Measurements from ENCODE around the gene SAMHD1. TPM values are rescaled to one million over a fixed set of nuclear protein-coding genes. Genes with fewer than 3 reads are reported as not detected.
"Not testable (repeated sequence)": the region's sequence is repeated elsewhere in the genome, so short reads cannot be mapped to it uniquely, and the experiment has no call there.

The SAMHD1 gene
- total and polyA plus RNA-seq, 2 experiments from 2014 or later: 7.4 to 9.0 TPM

- no peak overlapping the region; the same call in 1 of the 2 replicates for H2AFZ ChIP-seq
- H3K9me2 ChIP-seq (ENCODE audit: insufficient read depth): no peaks in the 10 kb centered on the region
- H3K9ac ChIP-seq: no peak overlapping the region
- no peak overlapping the region for H3K4me2 ChIP-seq (ENCODE audit: unreplicated experiment)
- H4K20me1 ChIP-seq (ENCODE audit: insufficient read depth): no peaks in the 10 kb centered on the region
- no peaks in the 10 kb centered on the region for H3K27me3 ChIP-seq (replicated peaks; ENCODE audit: insufficient read depth)
- H3K79me2 ChIP-seq (ENCODE audit: insufficient read depth): no peaks in the 10 kb centered on the region
- H3K4me3 ChIP-seq: no peak overlapping the region
- in situ Hi-C loops (cut with MboI): no loop called here
- no peaks in the 10 kb centered on the region for H3K4me1 ChIP-seq (ENCODE audit: insufficient read depth)
- WGBS, 2 experiments (ENCODE audit: low coverage in 1 of 2, low lambda C conversion rate in 2 of 2, missing lambda C conversion rate in 2 of 2): 90 to 100% methylated on average over 4 of the region's 4 CpGs
- DNase-seq: no peak
- TF ChIP-seq EZH2 (IDR thresholded peaks at IDR 0.05; ENCODE audit: insufficient read depth, poor library complexity, severe bottlenecking) (no peak), EZH2phosphoT487 (IDR thresholded peaks at IDR 0.05; ENCODE audit: insufficient read depth, low read depth) (no peak)
- no peaks in the 10 kb centered on the region for H3K9me3 ChIP-seq (ENCODE audit: low read depth)
- no peaks in the 10 kb centered on the region for H3F3A ChIP-seq (ENCODE audit: insufficient read depth)
- H3K36me3 ChIP-seq (ENCODE audit: low read depth): no peaks in the 10 kb centered on the region
- H3K27ac ChIP-seq: no peak overlapping the region
Measured at GRCh38 chr20:36969051-36969450, 17.5 kb upstream of the SAMHD1 start.

DNA sequence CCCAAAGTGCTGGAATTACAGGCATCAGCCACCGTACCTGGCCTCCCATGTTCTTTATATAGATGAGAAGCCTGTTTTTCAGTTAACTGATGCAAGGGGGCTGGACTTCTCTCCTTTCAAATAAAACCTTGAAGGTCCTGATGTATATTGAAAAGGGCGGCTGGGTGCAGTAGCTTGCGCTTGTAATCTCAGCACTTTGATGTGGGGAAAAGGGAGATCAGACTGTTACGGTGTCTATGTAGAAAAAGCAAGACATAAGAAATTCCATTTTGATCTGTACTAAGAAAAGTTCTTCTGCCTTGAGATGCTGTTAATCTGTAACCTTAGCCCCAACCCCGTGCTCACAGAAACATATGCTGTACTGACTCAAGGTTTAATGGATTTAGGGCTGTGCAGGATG is 16.1 kb upstream of the SAMHD1 start:
- H3K27me3 ChIP-seq (replicated peaks; ENCODE audit: insufficient read depth): no peaks in the 10 kb centered on the region
- no peak for DNase-seq
- in situ Hi-C loops (cut with MboI): no loop called here
- 72 to 81% methylated on average over 5 of the region's 5 CpGs for WGBS, 2 experiments (ENCODE audit: low coverage in 1 of 2, low lambda C conversion rate in 2 of 2, missing lambda C conversion rate in 2 of 2)
- H3K4me3 ChIP-seq: no peak overlapping the region
- no peaks in the 10 kb centered on the region for H3K36me3 ChIP-seq (ENCODE audit: low read depth)
- no peak overlapping the region for H2AFZ ChIP-seq
- H3K27ac ChIP-seq: no peak overlapping the region
- H3K79me2 ChIP-seq (ENCODE audit: insufficient read depth): no peaks in the 10 kb centered on the region
- no peak overlapping the region for H3K4me2 ChIP-seq (ENCODE audit: unreplicated experiment)
- H3K9ac ChIP-seq: no peak overlapping the region
- H3K9me3 ChIP-seq (ENCODE audit: low read depth): no peaks in the 10 kb centered on the region
- no peaks in the 10 kb centered on the region for H3F3A ChIP-seq (ENCODE audit: insufficient read depth)
- H3K9me2 ChIP-seq (ENCODE audit: insufficient read depth): no peaks in the 10 kb centered on the region
- no peaks in the 10 kb centered on the region for H4K20me1 ChIP-seq (ENCODE audit: insufficient read depth)
- TF ChIP-seq EZH2 (IDR thresholded peaks at IDR 0.05; ENCODE audit: insufficient read depth, poor library complexity, severe bottlenecking) (no peak), EZH2phosphoT487 (IDR thresholded peaks at IDR 0.05; ENCODE audit: insufficient read depth, low read depth) (no peak)
- no peaks in the 10 kb centered on the region for H3K4me1 ChIP-seq (ENCODE audit: insufficient read depth)

- H3K4me1 ChIP-seq (ENCODE audit: insufficient read depth); H3K79me2 ChIP-seq (ENCODE audit: insufficient read depth); H3K4me3 ChIP-seq; in situ Hi-C loops (cut with MboI); H3K27ac ChIP-seq; H4K20me1 ChIP-seq (ENCODE audit: insufficient read depth); DNase-seq; H3K9me2 ChIP-seq (ENCODE audit: insufficient read depth); H3K9me3 ChIP-seq (ENCODE audit: low read depth); H2AFZ ChIP-seq; H3K36me3 ChIP-seq (ENCODE audit: low read depth); H3K27me3 ChIP-seq (replicated peaks; ENCODE audit: insufficient read depth); H3K9ac ChIP-seq; H3K4me2 ChIP-seq (ENCODE audit: unreplicated experiment); H3F3A ChIP-seq (ENCODE audit: insufficient read depth): not testable (repeated sequence)
- WGBS, 2 experiments (ENCODE audit: low coverage in 1 of 2, low lambda C conversion rate in 2 of 2, missing lambda C conversion rate in 2 of 2): 72 to 76% methylated on average over 3 of the region's 3 CpGs
Measured at GRCh38 chr20:36966965-36967364, 15.5 kb upstream of the SAMHD1 start.

- DNase-seq; H3K4me1 ChIP-seq (ENCODE audit: insufficient read depth); in situ Hi-C loops (cut with MboI); H2AFZ ChIP-seq; H3K4me3 ChIP-seq; H3K9ac ChIP-seq; H3K36me3 ChIP-seq (ENCODE audit: low read depth); H3K79me2 ChIP-seq (ENCODE audit: insufficient read depth); H3K9me2 ChIP-seq (ENCODE audit: insufficient read depth); H3K9me3 ChIP-seq (ENCODE audit: low read depth); H4K20me1 ChIP-seq (ENCODE audit: insufficient read depth); H3F3A ChIP-seq (ENCODE audit: insufficient read depth); H3K4me2 ChIP-seq (ENCODE audit: unreplicated experiment); H3K27ac ChIP-seq; H3K27me3 ChIP-seq (replicated peaks; ENCODE audit: insufficient read depth): not testable (repeated sequence)
- 68 to 72% methylated on average over 9 of the region's 9 CpGs for WGBS, 2 experiments (ENCODE audit: low coverage in 1 of 2, low lambda C conversion rate in 2 of 2, missing lambda C conversion rate in 2 of 2)
Measured at GRCh38 chr20:36962354-36962941, 10.9 kb upstream of the SAMHD1 start.

DNA sequence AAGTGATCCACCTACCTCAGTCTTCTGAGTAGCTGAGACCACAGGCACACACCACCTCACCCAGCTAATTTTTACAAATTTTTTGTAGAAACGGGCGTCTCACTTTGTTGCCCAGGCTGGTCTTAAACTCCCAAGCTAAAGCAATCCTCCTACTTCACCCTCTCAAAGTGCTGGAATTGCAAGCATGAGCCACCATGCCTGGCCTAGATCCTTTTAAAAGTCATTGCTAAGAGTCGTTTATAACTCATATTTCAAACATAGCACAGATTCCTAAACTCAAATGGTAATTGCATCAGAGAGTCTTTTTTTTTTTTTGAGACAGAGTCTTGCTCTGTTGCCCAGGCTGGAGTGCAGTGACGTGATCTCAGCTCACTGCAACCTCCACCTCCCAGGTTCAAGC is 7.7 kb upstream of the SAMHD1 start:
- H3K9me3 ChIP-seq (ENCODE audit: low read depth): no peaks in the 10 kb centered on the region
- no peak for DNase-seq
- H3K27me3 ChIP-seq (replicated peaks; ENCODE audit: insufficient read depth): no peaks in the 10 kb centered on the region
- H3K4me2 ChIP-seq (ENCODE audit: unreplicated experiment): no peak overlapping the region
- no peak overlapping the region for H2AFZ ChIP-seq
- H3K9ac ChIP-seq: no peak overlapping the region
- no peaks in the 10 kb centered on the region for H4K20me1 ChIP-seq (ENCODE audit: insufficient read depth)
- H3K4me1 ChIP-seq (ENCODE audit: insufficient read depth): no peaks in the 10 kb centered on the region
- no peaks in the 10 kb centered on the region for H3F3A ChIP-seq (ENCODE audit: insufficient read depth)
- TF ChIP-seq EZH2 (IDR thresholded peaks at IDR 0.05; ENCODE audit: insufficient read depth, poor library complexity, severe bottlenecking): no peak
- no peak for TF ChIP-seq EZH2phosphoT487 (IDR thresholded peaks at IDR 0.05; ENCODE audit: insufficient read depth, low read depth)
- H3K4me3 ChIP-seq: no peak overlapping the region
- no peaks in the 10 kb centered on the region for H3K36me3 ChIP-seq (ENCODE audit: low read depth)
- H3K79me2 ChIP-seq (ENCODE audit: insufficient read depth): no peaks in the 10 kb centered on the region
- in situ Hi-C loops (cut with MboI): no loop called here
- 64 to 66% methylated on average over 4 of the region's 4 CpGs for WGBS, 2 experiments (ENCODE audit: low coverage in 1 of 2, low lambda C conversion rate in 2 of 2, missing lambda C conversion rate in 2 of 2)
- H3K27ac ChIP-seq: no peak overlapping the region
- no peaks in the 10 kb centered on the region for H3K9me2 ChIP-seq (ENCODE audit: insufficient read depth)

Data from GM23248 (cell line).